IMR-90 (cell line): ENCODE data around the gene S100Z. TPM values are rescaled to one million over a fixed set of nuclear protein-coding genes. Genes with fewer than 3 reads are reported as not detected.

ENCODE experiments used
- ATAC-seq: fragments of 200-7000 bp; cut with Tn5 transposase; 2 replicates; pipeline ENCODE4 v1.9.1; 2020; ENCODE audit warnings: low read depth, mild to moderate bottlenecking, moderate library complexity
- BruUV-seq: library from RNA; stranded (reverse); fragments of 400-500 nt; replicated peaks from 2 replicates; lab custom pipeline; 2021; lab: Mats Ljungman, UMichigan
- CTCF ChIA-PET: fragments of 300-600 bp; formaldehyde crosslinking; extraction: SDS; loops from one replicate; lab custom pipeline; 2021; ENCODE audit warnings: antibody characterized with exemption; lab: Yijun Ruan, JAX
- POLR2A ChIA-PET: fragments of 300-600 bp; sonication (Branson Sonifier 250); formaldehyde crosslinking; loops from one replicate; lab custom pipeline; 2022; ENCODE audit warnings: antibody characterized with exemption; ENCODE audit not compliant: unreplicated experiment; lab: Charles Lee
- DNase-seq: peaks from one replicate; pipeline ENCODE4 v3.0.0; 2013
- H2AFZ ChIP-seq: replicated peaks from 2 replicates; pipeline ENCODE3; 2013; ENCODE audit warnings: low read length, mild to moderate bottlenecking; ENCODE audit not compliant: poor library complexity
- H2AK5ac ChIP-seq: 2 replicates; pipeline ENCODE4 v1.6.1; 2013; ENCODE audit warnings: low read depth, low read length, inconsistent platforms
- H2AK9ac ChIP-seq: replicated peaks from 2 replicates; pipeline ENCODE3; 2013; ENCODE audit warnings: mild to moderate bottlenecking, low read depth, low read length, moderate library complexity; ENCODE audit not compliant: poor library complexity
- H2BK120ac ChIP-seq: 2 replicates; pipeline ENCODE4 v1.6.1; 2013; ENCODE audit warnings: low read depth, low read length, inconsistent platforms
- H2BK15ac ChIP-seq: 3 replicates; pipeline ENCODE4 v1.6.1; 2013; ENCODE audit warnings: low read depth, low read length, inconsistent platforms
- H2BK20ac ChIP-seq: 2 replicates; pipeline ENCODE4 v1.6.1; 2013; ENCODE audit warnings: low read depth, mild to moderate bottlenecking, inconsistent platforms, low read length, moderate library complexity
- H2BK5ac ChIP-seq: 2 replicates; pipeline ENCODE4 v1.6.1; 2013; ENCODE audit warnings: mild to moderate bottlenecking, low read depth, low read length, inconsistent platforms; ENCODE audit not compliant: poor library complexity, severe bottlenecking
- H3K14ac ChIP-seq: replicated peaks from 2 replicates; pipeline ENCODE4 v1.6.1; 2013; ENCODE audit warnings: low read depth, low read length, inconsistent platforms
- H3K18ac ChIP-seq: 2 replicates; pipeline ENCODE4 v1.6.1; 2013; ENCODE audit warnings: low read depth, low read length, control low read depth
- H3K23ac ChIP-seq: 2 replicates; pipeline ENCODE4 v1.6.1; 2013; ENCODE audit warnings: low read depth, low read length, inconsistent platforms
- H3K27ac ChIP-seq: 2 replicates; pipeline ENCODE4 v1.5.1; 2013; ENCODE audit warnings: mild to moderate bottlenecking, control low read depth, low read length; ENCODE audit not compliant: insufficient read depth
- H3K27me3 ChIP-seq: 2 replicates; pipeline ENCODE4 v1.6.1; 2013; ENCODE audit warnings: low read length; ENCODE audit not compliant: control insufficient read depth, insufficient read depth
- H3K36me3 ChIP-seq: 2 replicates; pipeline ENCODE4 v1.6.1; 2013; ENCODE audit warnings: low read length, mixed read lengths; ENCODE audit not compliant: control insufficient read depth, insufficient read depth
- H3K4ac ChIP-seq: 2 replicates; pipeline ENCODE4 v1.6.1; 2013; ENCODE audit warnings: low read depth, low read length, inconsistent platforms
- H3K4me1 ChIP-seq: 2 replicates; pipeline ENCODE4 v1.6.1; 2013; ENCODE audit warnings: low read length, mixed read lengths; ENCODE audit not compliant: control insufficient read depth, insufficient read depth
- H3K4me2 ChIP-seq: 2 replicates; pipeline ENCODE4 v1.6.1; 2013; ENCODE audit warnings: low read depth, mild to moderate bottlenecking, control low read depth, low read length, moderate library complexity
- H3K4me3 ChIP-seq: 2 replicates; pipeline ENCODE4 v1.5.1; 2013; ENCODE audit warnings: low read depth, mild to moderate bottlenecking, control low read depth, low read length, moderate library complexity; ENCODE audit not compliant: insufficient read depth
- H3K56ac ChIP-seq: 2 replicates; pipeline ENCODE4 v1.6.1; 2013; ENCODE audit warnings: low read length, inconsistent platforms; ENCODE audit not compliant: insufficient read depth; ENCODE audit errors: extremely low read depth
- H3K79me1 ChIP-seq, 2 experiments: 2 replicates each; pipeline ENCODE4 v1.6.1; 2013; ENCODE audit warnings: low read length in 2 of 2, inconsistent platforms in 1 of 2, low read depth in 1 of 2
- H3K9ac ChIP-seq: 2 replicates; pipeline ENCODE4 v1.6.1; 2013; ENCODE audit warnings: low read depth, low read length, control low read depth
- H3K9me1 ChIP-seq: 2 replicates; pipeline ENCODE4 v1.6.1; 2013; ENCODE audit warnings: low read length, inconsistent platforms; ENCODE audit not compliant: insufficient read depth
- H3K9me3 ChIP-seq: 2 replicates; pipeline ENCODE4 v1.6.1; 2013; ENCODE audit warnings: low read length; ENCODE audit not compliant: control insufficient read depth, insufficient read depth
- H4K20me1 ChIP-seq: 2 replicates; pipeline ENCODE4 v1.6.1; 2013; ENCODE audit warnings: low read length, inconsistent platforms; ENCODE audit not compliant: insufficient read depth
- H4K5ac ChIP-seq: 2 replicates; pipeline ENCODE4 v1.6.1; 2013; ENCODE audit warnings: mild to moderate bottlenecking, low read depth, low read length, control low read depth
- H4K8ac ChIP-seq, 2 experiments: 2 replicates each; pipeline ENCODE4 v1.6.1; 2013; ENCODE audit warnings: low read depth in 2 of 2, low read length in 2 of 2, control low read depth in 1 of 2, inconsistent platforms in 1 of 2
- H4K91ac ChIP-seq: 2 replicates; pipeline ENCODE4 v1.6.1; 2013; ENCODE audit warnings: low read depth, low read length, inconsistent platforms; ENCODE audit not compliant: insufficient read depth
- BHLHE40 ChIP-seq: fragments of 150-350 bp; IDR thresholded peaks from 2 replicates; pipeline ENCODE4 v1.6.1; 2016; ENCODE audit warnings: mild to moderate bottlenecking, low read depth, low read length
- CHD1 ChIP-seq: IDR thresholded peaks from 2 replicates; pipeline ENCODE4 v1.6.1; 2012; ENCODE audit warnings: low read depth, low read length, improper control_type of control experiment
- CTCF ChIP-seq: conservative IDR thresholded peaks from 2 replicates; pipeline ENCODE4 v1.5.1; 2012; ENCODE audit warnings: mild to moderate bottlenecking, low read depth, low read length, improper control_type of control experiment
- MAFK ChIP-seq: IDR thresholded peaks from 2 replicates; pipeline ENCODE4 v1.6.1; 2012; ENCODE audit warnings: low read depth, low read length, improper control_type of control experiment
- MAZ ChIP-seq: IDR thresholded peaks from 2 replicates; pipeline ENCODE4 v1.6.1; 2012; ENCODE audit warnings: low read depth, mild to moderate bottlenecking, low read length, improper control_type of control experiment, moderate library complexity, borderline replicate concordance
- MXI1 ChIP-seq: IDR thresholded peaks from 2 replicates; pipeline ENCODE4 v1.6.1; 2012; ENCODE audit warnings: low read depth, mild to moderate bottlenecking, low read length, moderate library complexity, borderline replicate concordance
- NFE2L2 ChIP-seq: fragments of 150-350 bp; IDR thresholded peaks from 2 replicates; pipeline ENCODE4 v1.6.1; 2016; ENCODE audit warnings: low read depth, mild to moderate bottlenecking, low read length
- POLR2A ChIP-seq: IDR thresholded peaks from 2 replicates; pipeline ENCODE4 v1.6.1; 2012; ENCODE audit warnings: mild to moderate bottlenecking, low read depth, low read length
- RAD21 ChIP-seq: IDR thresholded peaks from 2 replicates; pipeline ENCODE4 v1.6.1; 2012; ENCODE audit warnings: low read length, improper control_type of control experiment
- RCOR1 ChIP-seq: IDR thresholded peaks from 2 replicates; pipeline ENCODE4 v1.6.1; 2012; ENCODE audit warnings: mild to moderate bottlenecking, low read length, improper control_type of control experiment; ENCODE audit not compliant: insufficient replicate concordance
- RFX5 ChIP-seq: IDR thresholded peaks from 2 replicates; pipeline ENCODE4 v1.8.0; 2012; ENCODE audit warnings: low read depth, mild to moderate bottlenecking, low read length, moderate library complexity
- SMC3 ChIP-seq: fragments of 150-350 bp; IDR thresholded peaks from 2 replicates; pipeline ENCODE4 v1.6.1; 2016; ENCODE audit warnings: low read depth, mild to moderate bottlenecking, antibody characterized with exemption, low read length, moderate library complexity
- WGBS, 2 experiments: methylation state at CpG; one replicate each; pipeline versions ENCODE4 v1.1.5 to v1.1.7; 2013; ENCODE audit warnings: missing lambda C conversion rate in 2 of 2; ENCODE audit not compliant: insufficient read length in 1 of 2; ENCODE audit errors: extremely low coverage in 2 of 2; 5-methylcytosine and 5-hydroxymethylcytosine counted together
- dilution Hi-C: fragments of 300-500 bp; cut with HindIII; formaldehyde crosslinking; loops from one replicate; pipeline ENCODE4 v1.14.3; 2018; ENCODE audit warnings: low sequenced_read_pairs; ENCODE audit not compliant: unreplicated experiment
- in situ Hi-C: fragments of 300-500 bp; cut with MboI; formaldehyde crosslinking; loops from 3 replicates; pipeline ENCODE4 v1.14.3; 2019; ENCODE audit warnings: low sequenced_read_pairs, inconsistent platforms, mixed read lengths
- intact Hi-C: fragments of 100-400 bp; cut with micrococcal nuclease; formaldehyde crosslinking; loops from 2 replicates; pipeline ENCODE4 v1.10.0; 2022
- polyA plus RNA-seq, 3 experiments: library from polyadenylated mRNA; depleted of rRNA; stranded (reverse); fragments of >200 nt; gene quantifications; 2 replicates each; pipeline ENCODE4 v1.2.3, GENCODE V29; 2012; ENCODE audit warnings: low replicate concordance in 1 of 3
- total RNA-seq: library from RNA; depleted of rRNA; stranded (reverse); fragments of >200 nt; gene quantifications from 2 replicates; pipeline ENCODE4 v1.2.3, GENCODE V29; 2012
- TF ChIP-seq, protein P1 (sequence below): fragments of 150-350 bp; IDR thresholded peaks from 2 replicates; pipeline ENCODE4 v1.6.1; 2016; ENCODE audit warnings: low read depth, mild to moderate bottlenecking, low read length, moderate library complexity, borderline replicate concordance
- TF ChIP-seq, protein P2 (sequence below): fragments of 150-350 bp; IDR thresholded peaks from 2 replicates; pipeline ENCODE4 v1.6.1; 2017; ENCODE audit warnings: mild to moderate bottlenecking, antibody characterized with exemption, low read length, low read depth

Gene S100Z
- total and polyA plus RNA-seq, 2 of the 4 experiments (the other 2 are of a cell fraction) = not detected

- Histone ChIP-seq H2BK20ac (0 out of 2 replicates have a peak overlapping the region, but pooled peaks have one; percentile 14), H3K9ac (no peak overlapping the region), H2BK5ac (no peak overlapping the region), H3K9me3 (no peaks in the 10 kb centered on the region), H3K4me2 (no peak overlapping the region), H3K4ac (no peak overlapping the region), H3K27me3 (0 out of 2 replicates have a peak, but pooled peaks cover 2% of the 10 kb centered on the region), H4K91ac (no peak overlapping the region), H3K56ac (no peak overlapping the region), H2AFZ (no peak overlapping the region), H4K8ac (no peak overlapping the region), H4K5ac (no peak overlapping the region), H3K4me3 (no peak overlapping the region), H3K23ac (no peak overlapping the region), H3K9me1 (no peaks in the 10 kb centered on the region), H3K18ac (no peak overlapping the region), H3K14ac (no peak overlapping the region), H3K27ac (no peak overlapping the region), H2AK9ac (no peak overlapping the region), H4K20me1 (no peaks in the 10 kb centered on the region), H3K36me3 (no peaks in the 10 kb centered on the region), H2BK15ac (no peak overlapping the region), H2AK5ac (no peak overlapping the region), H2BK120ac (no peak overlapping the region), H3K79me1 (no peaks in the 10 kb centered on the region), H3K4me1 (0 out of 2 replicates have a peak, but pooled peaks cover 1% of the 10 kb centered on the region)
- intact Hi-C loops (no loop called here), dilution Hi-C loops (no loop called here), in situ Hi-C loops (no loop called here)
- TF ChIP-seq SMC3 (no peak), NFE2L2 (no peak), CTCF (no peak), POLR2A (no peak), BHLHE40 (no peak), MAFK (no peak), MXI1 (no peak), CHD1 (no peak), RFX5 (no peak), MAZ (no peak), RAD21 (no peak), RCOR1 (no peak)
- TF ChIP-seq, protein P1, sequence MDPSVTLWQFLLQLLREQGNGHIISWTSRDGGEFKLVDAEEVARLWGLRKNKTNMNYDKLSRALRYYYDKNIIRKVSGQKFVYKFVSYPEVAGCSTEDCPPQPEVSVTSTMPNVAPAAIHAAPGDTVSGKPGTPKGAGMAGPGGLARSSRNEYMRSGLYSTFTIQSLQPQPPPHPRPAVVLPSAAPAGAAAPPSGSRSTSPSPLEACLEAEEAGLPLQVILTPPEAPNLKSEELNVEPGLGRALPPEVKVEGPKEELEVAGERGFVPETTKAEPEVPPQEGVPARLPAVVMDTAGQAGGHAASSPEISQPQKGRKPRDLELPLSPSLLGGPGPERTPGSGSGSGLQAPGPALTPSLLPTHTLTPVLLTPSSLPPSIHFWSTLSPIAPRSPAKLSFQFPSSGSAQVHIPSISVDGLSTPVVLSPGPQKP = no peak
- TF ChIP-seq, protein P2, sequence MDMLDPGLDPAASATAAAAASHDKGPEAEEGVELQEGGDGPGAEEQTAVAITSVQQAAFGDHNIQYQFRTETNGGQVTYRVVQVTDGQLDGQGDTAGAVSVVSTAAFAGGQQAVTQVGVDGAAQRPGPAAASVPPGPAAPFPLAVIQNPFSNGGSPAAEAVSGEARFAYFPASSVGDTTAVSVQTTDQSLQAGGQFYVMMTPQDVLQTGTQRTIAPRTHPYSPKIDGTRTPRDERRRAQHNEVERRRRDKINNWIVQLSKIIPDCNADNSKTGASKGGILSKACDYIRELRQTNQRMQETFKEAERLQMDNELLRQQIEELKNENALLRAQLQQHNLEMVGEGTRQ = no peak
- WGBS, 2 experiments = no CpG with 5 or more reads among the region's 3 CpGs
- CTCF ChIA-PET = no interaction called here
- no TSS peak for BruUV-seq
- DNase-seq (no peak), ATAC-seq (no peak)
- POLR2A ChIA-PET = no interaction called here
Measured at GRCh38 chr5:76941442-76941841, 91.6 kb downstream of the S100Z start.
